Embryonic facial prominence (tissue), 1 donor: ENCODE data around the gene CNTNAP2.
"Not testable (repeated sequence)": the region's sequence is repeated elsewhere in the genome, so short reads cannot be mapped to it uniquely, and the experiment has no call there.

Source experiments
- DNase-seq: peaks from one replicate; pipeline ENCODE4 v3.0.0-alpha.2; 2016; ENCODE audit errors: extremely low spot score

Gene CNTNAP2

GRCh38 chr7:147563669-147564068 is 1447.1 kb downstream of the CNTNAP2 start:
- no peak for DNase-seq

GRCh38 chr7:147564786-147565476 is 1448.3 kb downstream of the CNTNAP2 start:
- no peak for DNase-seq

- no peak for DNase-seq
Measured at GRCh38 chr7:147567043-147567442, 1450.4 kb downstream of the CNTNAP2 start.

- DNase-seq = no peak
Measured at GRCh38 chr7:147569116-147569913, 1452.7 kb downstream of the CNTNAP2 start.

GRCh38 chr7:147570390-147570789 is 1453.8 kb downstream of the CNTNAP2 start:
- no peak for DNase-seq

GRCh38 chr7:147571436-147572185 is 1455.0 kb downstream of the CNTNAP2 start:
- no peak for DNase-seq

- DNase-seq = no peak
Measured at GRCh38 chr7:147578196-147578595, 1461.6 kb downstream of the CNTNAP2 start.

- DNase-seq = no peak
Measured at GRCh38 chr7:147579148-147579547, 1462.5 kb downstream of the CNTNAP2 start.

GRCh38 chr7:147584771-147585193 is 1468.2 kb downstream of the CNTNAP2 start:
- no peak for DNase-seq

- no peak for DNase-seq
Measured at GRCh38 chr7:147586110-147586509, 1469.5 kb downstream of the CNTNAP2 start.

GRCh38 chr7:147586526-147586925 is 1469.9 kb downstream of the CNTNAP2 start:
- no peak for DNase-seq

GRCh38 chr7:147593271-147594057 is 1476.9 kb downstream of the CNTNAP2 start:
- DNase-seq = no peak

- DNase-seq = no peak
Measured at GRCh38 chr7:147595042-147595441, 1478.4 kb downstream of the CNTNAP2 start.

- DNase-seq = not testable (repeated sequence)
Measured at GRCh38 chr7:147598687-147599086, 1482.1 kb downstream of the CNTNAP2 start.

GRCh38 chr7:147605323-147605722 is 1488.7 kb downstream of the CNTNAP2 start:
- no peak for DNase-seq

- DNase-seq = no peak
Measured at GRCh38 chr7:147607157-147607800, 1490.7 kb downstream of the CNTNAP2 start.

- no peak for DNase-seq
Measured at GRCh38 chr7:147611431-147611830, 1494.8 kb downstream of the CNTNAP2 start.

GRCh38 chr7:147635288-147635687 is 1518.7 kb downstream of the CNTNAP2 start:
- no peak for DNase-seq

- no peak for DNase-seq
Measured at GRCh38 chr7:147636553-147636952, 1520.0 kb downstream of the CNTNAP2 start.

- DNase-seq = no peak
Measured at GRCh38 chr7:147638566-147638965, 1522.0 kb downstream of the CNTNAP2 start.

- no peak for DNase-seq
Measured at GRCh38 chr7:147639037-147639436, 1522.4 kb downstream of the CNTNAP2 start.
